ENCODE measurements around the gene SERINC2. TPM values are rescaled to one million over a fixed set of nuclear protein-coding genes. Genes with fewer than 3 reads are reported as not detected.

SERINC2 gene
- total and polyA plus RNA-seq, 2 of the 8 experiments (the other 6 are each of a cell fraction or from before 2014, with no cell fraction given), result 31.4 to 60.0 TPM

- H3K9ac ChIP-seq (replicated peaks in 1 of 4; ENCODE audit: extremely low read depth in 1 of 4, low read depth in 3 of 4, low read length in 3 of 4), result peak overlapping the region; percentile 64 to 79 (median 75)
- H3K79me2 ChIP-seq (ENCODE audit: control insufficient read depth in 1 of 2, insufficient read depth in 2 of 2, low read length in 2 of 2), result peaks cover 0 to 9% of the 10 kb centered on the region in 2 experiments; a peak in 1 of 4 replicates
- H3K14ac ChIP-seq (ENCODE audit: insufficient read length), result no peak overlapping the region
- H2AK5ac ChIP-seq (ENCODE audit: low read depth, low read length), result no peak overlapping the region
- DNase-seq (ENCODE audit: low read depth in 1 of 2, low spot score in 2 of 2), result peak in 1 of 2 experiments; percentile 74
- H3K4ac ChIP-seq (replicated peaks; ENCODE audit: insufficient read length, low read depth, low read length), result peak overlapping the region; percentile 44
- peak overlapping the region; percentile 84; the same call in 1 of the 2 replicates for H2BK12ac ChIP-seq (ENCODE audit: low read depth, low read length)
- 0 out of 2 replicates have a peak overlapping the region, but pooled peaks have one; percentile 50 for H2AFZ ChIP-seq (ENCODE audit: low read length)
- peak overlapping the region; percentile 78 to 95 for H3K4me2 ChIP-seq (ENCODE audit: insufficient read depth in 1 of 2, low read depth in 2 of 2, low read length in 2 of 2)
- H3K4me3 ChIP-seq (ENCODE audit: extremely low read depth in 1 of 4, insufficient read depth in 2 of 4, low read depth in 3 of 4, low read length in 4 of 4), result peak overlapping the region; percentile 73 to 97 (median 86)
- H3K36me3 ChIP-seq (ENCODE audit: control insufficient read depth in 2 of 4, insufficient read depth in 4 of 4, low read length in 3 of 4), result no peaks in the 10 kb centered on the region
- no peaks in the 10 kb centered on the region for H4K20me1 ChIP-seq (replicated peaks in 1 of 2; ENCODE audit: control insufficient read depth in 1 of 2, insufficient read depth in 2 of 2, low read length in 2 of 2)
- 3% methylated on average over 44 of the region's 54 CpGs; no CpG with 5 or more reads in 1 of the 2 experiments for WGBS, 2 experiments (ENCODE audit: extremely low coverage in 1 of 2, insufficient coverage in 1 of 2, insufficient read length in 1 of 2, insufficient replicate concordance in 2 of 2, low coverage in 1 of 2, low lambda C conversion rate in 2 of 2, missing lambda C conversion rate in 1 of 2)
- FAIRE-seq, result no peak
- H3K79me1 ChIP-seq (ENCODE audit: low read depth, low read length), result 0 out of 2 replicates have a peak, but pooled peaks cover 2% of the 10 kb centered on the region
- peak overlapping the region; percentile 3; the same call in 1 of the 2 replicates for H3K27ac ChIP-seq (ENCODE audit: low read depth, low read length)
- H4K91ac ChIP-seq (replicated peaks; ENCODE audit: insufficient read length, low read length), result peak overlapping the region; percentile 81
- 0 out of 2 replicates have a peak overlapping the region, but pooled peaks have one; percentile 61 for H2BK20ac ChIP-seq (ENCODE audit: low read length)
- peaks cover 0 to 6% (median 2%) of the 10 kb centered on the region in 4 experiments; a peak in 3 of 7 replicates for H3K27me3 ChIP-seq (replicated peaks in 1 of 4; ENCODE audit: control insufficient read depth in 3 of 4, extremely low read depth in 1 of 4, insufficient read depth in 3 of 4, low read length in 3 of 4)
- no peak overlapping the region for H2BK120ac ChIP-seq (replicated peaks; ENCODE audit: low read depth, low read length)
- peak overlapping the region; percentile 60; the same call in 1 of the 2 replicates for H2BK5ac ChIP-seq (ENCODE audit: low read depth, low read length)
- no peak overlapping the region for H2BK15ac ChIP-seq (ENCODE audit: low read length)
- H3K4me1 ChIP-seq (replicated peaks in 1 of 4; ENCODE audit: control insufficient read depth in 3 of 4, insufficient read depth in 4 of 4, low read length in 3 of 4), result peaks cover 10 to 27% (median 13%) of the 10 kb centered on the region in 4 experiments
- H3K23ac ChIP-seq (ENCODE audit: insufficient read length), result no peak overlapping the region
- H3K18ac ChIP-seq (ENCODE audit: extremely low read depth, low read length), result peak overlapping the region; percentile 83
- H4K5ac ChIP-seq (ENCODE audit: insufficient read length, low read depth, low read length), result peak overlapping the region; percentile 38
- CTCF ChIA-PET (ENCODE audit: partially characterized antibody), result interaction anchor here (0.7 to 19.2 kb wide), 8 partner anchors 9 to 190 kb away, joined by 3 to 415 read pairs (median 4); partner anchors contain the start of gene FABP3
- POLR2A ChIA-PET (ENCODE audit: partially characterized antibody), result interaction anchor here (0.8 to 4.2 kb wide), 13 partner anchors 10 to 387 kb away, joined by 3 to 26 read pairs (median 3); partner anchors contain the start of gene FABP3
- peaks cover 11% of the 10 kb centered on the region for H3K23me2 ChIP-seq (ENCODE audit: low read depth, low read length)
- no peaks in the 10 kb centered on the region for H3K9me3 ChIP-seq (ENCODE audit: insufficient read depth in 2 of 2, low read depth in 1 of 2, low read length in 1 of 2)
- H3K56ac ChIP-seq (replicated peaks; ENCODE audit: insufficient read length, low read depth, low read length), result peak overlapping the region; percentile 60
- H4K8ac ChIP-seq (ENCODE audit: extremely low read depth, insufficient read depth, low read length), result peak overlapping the region; percentile 93
- TF ChIP-seq KDM4A (IDR thresholded peaks at IDR 0.05; ENCODE audit: low read depth, low read length, severe bottlenecking) (peak; percentile 85), RFX5 (IDR thresholded peaks at IDR 0.05; ENCODE audit: borderline replicate concordance, low read depth, low read length) (no peak), SIN3A (conservative IDR thresholded peaks at IDR 0.05 in 1 of 2, IDR thresholded peaks at IDR 0.05 in 1 of 2; ENCODE audit: low read depth in 1 of 2, low read length in 2 of 2) (peak in 1 of 2 experiments; percentile 11; a peak in 1 of 4 replicates), CREB1 (IDR thresholded peaks at IDR 0.05) (no peak), CHD1 (IDR thresholded peaks at IDR 0.05; ENCODE audit: low read depth, low read length) (no peak), TAF1 (IDR thresholded peaks at IDR 0.05; ENCODE audit: low read depth, low read length) (0 out of 2 replicates have a peak, but pooled peaks have one; percentile 5), KDM5A (IDR thresholded peaks at IDR 0.05; ENCODE audit: low read length) (no peak), RBBP5 (IDR thresholded peaks at IDR 0.05; ENCODE audit: borderline replicate concordance, low read depth, low read length) (peak; percentile 33; the same call in 1 of the 2 replicates), TAF7 (optimal IDR thresholded peaks at IDR 0.05; ENCODE audit: borderline replicate concordance, low read depth, low read length) (no peak), PHF8 (conservative IDR thresholded peaks at IDR 0.05; ENCODE audit: low read depth, low read length) (peak; percentile 6; the same call in 1 of the 2 replicates), BRCA1 (IDR thresholded peaks at IDR 0.05; ENCODE audit: low read depth, low read length) (no peak)
These were observed 490 bp downstream of the SERINC2 start for GRCh38 chr1:31413405-31414001.
